NT2/D1 (cell line): Measurements from ENCODE around the gene TNMD.

Experiments
- SUZ12 ChIP-seq: IDR thresholded peaks from 2 replicates; pipeline ENCODE4 v1.6.1; 2011; ENCODE audit not compliant: insufficient read length, insufficient read depth; ENCODE audit errors: extremely low read depth
- YY1 ChIP-seq: IDR thresholded peaks from 2 replicates; pipeline ENCODE4 v1.6.1; 2011; ENCODE audit not compliant: insufficient read length, insufficient read depth
- ZNF274 ChIP-seq: IDR thresholded peaks from 2 replicates; pipeline ENCODE4 v1.6.1; 2011; ENCODE audit warnings: mild to moderate bottlenecking, low read depth, low read length

DNA sequence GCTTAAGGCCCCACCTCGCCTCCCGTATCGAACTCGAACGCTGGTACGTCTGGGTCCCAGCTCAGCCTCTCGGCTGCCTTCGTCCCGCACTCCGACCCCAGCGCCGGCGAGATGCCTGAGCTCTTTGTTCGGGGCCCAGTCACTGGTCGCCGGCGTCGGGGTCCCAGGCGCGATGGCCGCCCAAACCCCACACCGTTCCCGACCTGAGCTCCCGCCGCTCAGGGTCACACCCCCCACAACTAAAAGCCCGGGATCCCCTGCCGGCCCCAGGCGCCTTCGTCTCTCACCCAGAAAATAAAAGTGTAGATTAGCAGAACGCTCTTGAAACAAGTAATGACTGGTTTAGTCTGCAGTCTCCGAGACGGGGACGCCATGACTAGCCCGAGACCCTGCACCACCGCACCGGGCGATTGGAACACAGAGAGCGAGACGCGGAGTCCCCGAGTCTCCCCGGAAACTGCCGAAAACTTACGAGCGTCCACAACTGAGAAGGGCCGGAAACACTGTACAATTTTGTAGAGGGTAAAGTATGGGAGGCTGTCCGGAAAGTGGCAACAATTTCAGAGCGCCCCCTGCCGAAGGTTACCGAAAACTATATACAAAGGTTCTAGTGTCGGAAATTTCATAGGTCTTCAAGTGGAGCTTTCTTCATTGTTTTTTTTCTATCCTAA, 51.7 kb downstream of the TNMD start, which contains the start of gene TSPAN6:
- TF ChIP-seq ZNF274, result no peak
- TF ChIP-seq YY1, result no peak
- no peak for TF ChIP-seq SUZ12
